ENCODE measurements around the gene PRR33.

DNA sequence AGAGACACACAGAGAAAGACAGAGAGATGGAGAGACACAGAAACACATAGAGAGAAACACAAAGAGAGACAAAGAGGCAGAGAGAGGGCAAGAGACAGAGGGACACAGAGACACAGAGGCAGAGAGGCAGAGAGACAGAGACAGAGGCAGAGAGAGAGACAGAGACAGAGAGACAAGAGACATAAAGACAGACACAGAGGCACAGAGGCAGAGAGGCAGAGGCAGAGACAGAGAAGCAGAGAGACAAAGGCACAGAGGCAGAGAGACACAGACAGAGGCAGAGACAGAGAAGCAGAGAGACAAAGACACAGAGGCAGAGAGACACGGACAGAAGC lies 46.6 kb downstream of the PRR33 start:
- TF ChIP-seq CTCF (IDR thresholded peaks at IDR 0.05) (no peak), POLR2A (IDR thresholded peaks at IDR 0.05; ENCODE audit: low read depth) (no peak), POLR2AphosphoS5 (IDR thresholded peaks at IDR 0.05) (no peak), EP300 (IDR thresholded peaks at IDR 0.05) (no peak)

All from esophagus muscularis mucosa (tissue), 4 donors.